GM18867 (cell line): ENCODE data around the gene KDELR3.

Experiments
- ATAC-seq: cut with Tn5 transposase; IDR thresholded peaks from one replicate; pipeline ENCODE4 v1.9.1; 2021; ENCODE audit warnings: mild to moderate bottlenecking, moderate library complexity; ENCODE audit not compliant: unreplicated experiment

The KDELR3 gene

DNA sequence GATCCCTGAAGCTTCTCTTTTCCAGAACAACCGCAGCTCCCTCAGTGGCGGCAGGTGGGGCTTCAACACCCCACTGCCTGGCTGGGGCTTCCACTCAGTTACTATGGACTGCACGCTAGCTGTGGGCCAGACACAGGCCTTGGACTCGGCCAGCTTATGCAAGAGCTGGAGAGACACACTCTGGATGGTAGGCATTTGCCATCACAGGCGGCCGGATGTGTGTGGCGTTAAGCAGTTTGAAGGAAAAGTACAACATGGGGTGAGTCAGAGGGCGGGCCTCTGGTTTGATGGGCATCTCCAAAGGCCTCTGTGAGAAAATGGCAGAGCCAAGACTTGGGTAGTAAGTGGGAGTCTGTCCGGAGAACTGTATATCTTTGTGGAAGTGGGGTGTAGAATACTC is 30.5 kb upstream of the KDELR3 start:
- ATAC-seq: no peak

DNA sequence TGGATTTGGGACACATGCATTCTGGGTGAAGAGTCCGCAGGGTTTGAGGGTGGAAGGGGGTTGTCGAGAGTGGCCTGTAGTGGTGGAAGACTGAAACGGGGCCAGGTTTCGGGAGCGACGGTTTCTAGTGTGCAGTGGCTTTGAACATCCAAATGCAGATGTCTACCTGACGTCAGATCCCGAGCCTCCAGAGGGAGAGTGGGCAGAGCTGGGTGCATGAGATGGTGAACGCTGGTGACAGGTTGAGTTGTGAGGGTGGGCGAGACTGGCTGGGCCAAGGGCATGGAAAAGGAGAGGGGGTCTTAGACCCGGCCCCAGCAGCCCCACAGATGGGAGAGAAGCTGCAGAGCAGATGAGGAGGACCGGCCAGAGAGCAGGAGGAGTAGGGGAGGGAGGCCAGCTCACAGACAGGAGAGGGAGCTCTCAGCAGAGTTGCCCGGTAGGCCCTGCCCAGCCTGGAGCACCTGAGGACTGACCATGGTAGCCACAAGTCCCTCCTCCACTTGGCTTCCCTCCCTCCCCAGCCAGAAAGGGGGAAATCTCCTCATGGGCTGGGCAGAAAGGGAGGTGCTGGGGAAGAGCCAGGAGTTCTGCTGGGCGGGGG is 27.0 kb upstream of the KDELR3 start:
- no peak for ATAC-seq

DNA sequence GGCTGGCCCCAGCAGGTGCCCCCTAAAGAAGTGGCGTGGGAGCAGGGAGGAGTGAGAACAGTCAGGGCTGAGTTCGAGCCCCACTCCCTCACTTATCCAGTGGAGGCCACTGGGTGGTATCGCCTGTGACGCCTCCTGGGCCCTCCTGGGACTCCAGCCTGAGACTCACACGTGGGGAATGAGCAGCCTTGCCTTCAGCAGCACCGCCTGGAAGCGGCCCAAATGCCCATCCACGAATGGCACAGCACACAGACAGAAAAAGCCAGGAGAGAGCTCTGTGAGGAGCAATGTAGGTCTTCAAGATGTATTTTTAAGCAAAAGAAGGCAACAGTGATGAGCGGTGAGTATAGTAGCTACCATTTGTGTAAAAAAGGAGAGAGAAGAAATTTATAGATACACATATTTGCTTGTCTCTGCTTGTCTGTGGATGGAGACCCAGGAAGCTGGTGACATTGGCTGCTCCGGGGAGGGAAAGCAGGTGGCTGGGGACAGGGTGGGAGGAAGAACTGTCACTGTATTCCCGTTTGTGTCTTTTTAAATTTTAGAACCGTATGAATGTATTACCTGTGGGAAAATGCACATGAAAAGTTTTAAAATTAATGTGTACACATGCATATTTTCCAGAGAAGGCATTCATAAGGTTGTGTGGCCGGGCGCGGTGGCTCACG is 26.1 kb upstream of the KDELR3 start:
- ATAC-seq: no peak

DNA sequence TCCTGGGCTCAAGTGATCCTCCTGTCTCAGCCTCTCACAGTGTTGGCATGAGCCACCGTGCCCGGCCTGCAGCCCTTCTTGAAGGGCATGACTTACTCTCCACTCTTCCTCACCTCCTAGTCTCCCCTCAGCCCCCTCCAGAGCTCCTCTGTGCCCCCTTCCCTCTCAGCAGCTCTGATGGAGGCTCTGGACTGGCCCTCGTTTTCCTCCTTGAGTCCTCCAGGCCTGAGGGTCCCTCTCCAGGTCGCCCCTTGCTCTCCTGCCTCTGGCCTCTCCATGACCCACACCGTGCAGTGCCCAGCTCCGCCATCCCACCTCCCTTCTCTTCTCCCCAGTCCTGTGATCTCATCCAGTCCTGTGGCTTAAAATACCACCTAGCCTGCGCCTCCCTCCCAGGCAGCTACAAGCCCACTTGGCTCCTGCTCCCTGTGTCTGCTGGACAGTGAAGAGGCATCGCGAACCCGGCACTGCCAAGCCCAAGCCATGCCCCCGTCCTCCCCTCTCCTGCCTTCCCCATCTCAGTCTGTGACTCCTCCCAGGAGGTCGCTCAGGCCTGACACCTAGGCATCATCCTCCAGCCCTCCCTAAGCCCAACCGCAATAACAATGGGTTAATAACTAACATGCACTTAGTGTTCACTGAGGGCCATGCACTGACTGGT is 24.8 kb upstream of the KDELR3 start:
- ATAC-seq: no peak

DNA sequence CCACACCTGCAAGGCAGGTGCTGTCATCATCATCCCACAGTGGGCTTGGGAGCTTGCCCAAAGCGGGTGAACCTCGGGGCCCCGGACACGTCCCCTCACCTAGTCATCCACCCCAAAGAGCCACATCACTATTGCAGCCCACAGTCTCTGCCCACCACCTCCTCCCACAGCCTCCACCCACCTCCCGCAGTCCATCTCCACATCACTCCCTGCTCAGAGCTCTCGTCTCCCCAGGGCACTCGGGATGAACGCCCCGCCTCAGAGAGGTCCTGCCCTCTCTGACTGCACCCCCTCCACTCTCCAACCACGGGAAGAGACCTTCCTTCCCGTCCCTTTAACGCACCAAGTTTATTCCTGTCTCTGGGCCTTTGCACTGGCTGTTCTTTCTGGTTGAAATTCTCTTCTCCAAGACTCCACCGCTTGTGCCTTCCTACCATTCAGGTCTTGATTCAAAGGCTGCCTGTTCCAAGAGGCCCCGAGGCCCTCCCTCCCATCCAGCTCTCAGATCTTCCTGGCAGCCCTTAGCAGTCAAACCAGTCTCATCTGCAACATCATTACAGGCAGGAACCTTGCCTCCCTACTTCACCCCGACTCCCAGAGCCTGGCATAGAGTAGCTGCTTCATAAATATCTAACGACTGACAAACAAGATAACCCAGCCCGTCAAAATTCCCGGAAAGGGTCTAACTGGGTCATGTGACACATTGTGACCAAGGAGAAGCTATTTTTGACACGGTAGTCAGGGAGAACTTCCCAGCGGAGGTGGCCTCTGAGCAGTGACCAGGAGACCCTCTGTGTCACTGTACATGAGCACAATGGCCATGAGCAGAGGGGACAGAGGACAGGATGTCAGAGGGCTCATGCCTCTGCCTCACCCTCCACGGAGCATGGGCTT is 24.0 kb upstream of the KDELR3 start:
- no peak for ATAC-seq

DNA sequence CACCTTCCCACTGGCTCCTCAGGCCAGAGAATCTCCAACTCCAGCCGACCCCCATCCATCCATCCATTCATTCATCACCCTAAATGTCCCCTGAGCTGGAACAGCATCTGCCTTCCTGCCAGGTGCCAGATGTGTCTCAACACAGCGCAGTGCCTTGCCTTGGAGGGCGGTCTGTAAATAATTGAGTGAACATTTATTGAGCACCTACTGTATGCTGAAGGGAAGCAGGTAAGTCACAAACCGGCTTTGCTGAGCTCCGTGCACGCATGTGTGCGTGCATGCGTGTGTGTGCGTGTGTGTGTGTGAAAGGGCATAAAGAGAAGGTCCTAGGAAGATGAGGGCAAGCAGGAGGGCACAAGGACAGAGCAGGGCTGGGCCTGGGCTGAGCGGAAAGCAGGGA is 23.1 kb upstream of the KDELR3 start:
- ATAC-seq: no peak

DNA sequence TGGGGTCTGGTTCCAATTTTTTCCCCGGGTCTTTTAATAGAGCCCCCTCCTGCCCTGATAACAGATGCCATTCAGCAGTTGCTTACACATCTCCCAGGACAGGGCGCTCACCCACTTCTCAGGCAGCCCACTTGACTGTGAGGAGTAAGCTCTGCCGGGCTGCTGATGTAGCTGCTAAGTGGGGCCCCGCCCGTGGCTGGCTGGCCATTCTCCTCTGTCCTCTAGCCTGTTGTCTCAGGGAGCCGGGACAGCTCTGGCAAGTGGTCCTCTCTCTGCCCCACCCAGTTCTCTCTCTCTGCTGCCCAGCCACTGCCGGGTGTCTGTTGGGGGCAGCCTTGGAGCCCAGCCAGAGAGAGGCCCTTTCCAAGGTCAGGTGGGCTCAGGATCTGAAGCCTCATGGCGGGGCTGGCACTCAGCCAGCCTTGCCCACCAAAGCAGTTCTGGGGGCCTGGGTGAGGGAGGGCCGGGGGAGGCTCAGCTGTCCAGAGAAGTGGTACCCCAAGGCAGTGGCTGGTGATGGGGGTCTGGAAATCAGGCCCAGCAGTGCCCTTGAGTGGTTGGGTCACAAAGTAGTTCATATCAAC is 21.8 kb upstream of the KDELR3 start:
- ATAC-seq: no peak

DNA sequence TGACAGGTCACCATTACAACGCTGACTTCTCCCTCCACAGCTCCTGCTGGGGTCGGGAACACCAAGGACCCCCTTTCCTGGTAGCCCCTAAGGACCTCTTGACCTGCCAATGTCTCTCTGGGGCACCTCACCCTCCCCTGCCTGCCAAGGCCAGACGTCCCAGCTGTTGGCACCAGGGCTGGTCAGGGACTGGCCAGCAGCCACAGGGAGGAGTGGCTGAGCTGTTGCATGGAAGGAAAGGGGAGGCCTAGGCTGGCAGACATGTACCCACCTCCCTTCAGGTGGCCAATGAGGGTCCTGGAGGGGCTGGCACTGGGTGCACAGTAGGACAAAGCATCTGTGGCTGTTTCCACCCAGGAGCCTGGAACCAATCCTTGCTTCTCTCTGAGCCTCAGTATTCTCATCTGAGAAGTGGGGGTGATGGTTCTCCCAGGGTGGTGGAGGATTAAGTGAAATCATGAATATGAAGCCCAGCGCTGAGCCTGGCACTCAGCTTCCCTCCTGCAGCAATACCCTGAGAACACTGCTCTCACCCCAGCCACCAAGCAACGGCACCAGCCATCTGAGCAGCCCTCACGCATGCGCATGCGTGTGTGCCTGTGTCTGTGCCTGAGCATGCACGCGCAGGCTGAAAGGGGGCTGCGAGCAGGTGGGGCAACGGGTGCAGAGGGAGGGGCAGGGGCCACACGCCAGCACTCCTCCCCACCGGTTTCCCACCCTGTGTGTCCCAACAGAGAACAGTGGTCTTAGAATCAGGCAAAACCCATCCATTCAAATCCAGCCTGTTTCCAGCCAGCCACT is 18.8 kb upstream of the KDELR3 start:
- ATAC-seq: no peak

DNA sequence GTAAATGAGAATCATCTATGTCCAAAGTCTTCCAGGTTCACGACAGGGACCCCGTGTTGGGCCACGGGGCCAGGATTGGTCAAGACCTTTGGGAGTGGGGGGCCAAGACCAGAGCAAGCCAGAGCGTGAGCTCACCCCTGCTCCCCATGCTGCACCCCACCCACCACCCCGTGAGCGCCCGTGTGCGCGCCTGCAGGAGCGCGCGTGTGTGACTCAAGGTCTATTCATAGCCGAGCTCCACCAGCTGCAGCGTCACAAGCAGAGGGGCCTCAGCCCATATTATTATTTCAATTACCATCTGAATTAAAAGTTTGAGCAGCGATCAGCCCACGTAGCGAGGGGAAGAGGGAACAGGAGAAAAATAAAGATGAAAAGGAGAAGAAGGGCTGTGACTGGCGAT is 18.1 kb upstream of the KDELR3 start:
- no peak for ATAC-seq

DNA sequence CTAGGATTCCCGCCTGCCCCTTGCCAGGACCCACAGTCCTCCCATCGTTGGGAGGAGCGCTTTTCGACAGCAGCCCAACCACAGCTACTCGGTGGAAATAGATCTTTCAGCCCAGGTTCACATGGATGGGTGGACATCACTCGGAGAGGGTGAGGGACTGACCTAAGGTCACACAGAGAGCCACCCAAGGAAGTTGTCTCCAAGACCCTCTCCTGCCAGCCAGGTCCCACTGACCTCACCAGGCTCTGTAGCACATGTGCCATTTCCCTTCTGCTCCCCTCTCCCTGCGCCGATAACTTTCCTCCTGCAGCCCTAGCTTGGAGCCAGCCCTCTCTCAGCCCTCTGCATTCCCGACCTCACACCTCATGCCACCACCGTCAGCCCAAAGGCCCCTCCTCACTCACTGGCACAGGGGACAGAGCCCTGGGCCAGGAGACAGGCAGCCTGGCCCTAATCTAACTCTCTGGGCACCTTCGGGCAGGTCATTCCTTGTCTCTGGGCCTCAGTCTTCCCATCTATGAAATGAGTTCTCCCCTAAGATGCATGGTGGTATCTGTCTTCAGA is 17.6 kb upstream of the KDELR3 start:
- ATAC-seq: no peak

DNA sequence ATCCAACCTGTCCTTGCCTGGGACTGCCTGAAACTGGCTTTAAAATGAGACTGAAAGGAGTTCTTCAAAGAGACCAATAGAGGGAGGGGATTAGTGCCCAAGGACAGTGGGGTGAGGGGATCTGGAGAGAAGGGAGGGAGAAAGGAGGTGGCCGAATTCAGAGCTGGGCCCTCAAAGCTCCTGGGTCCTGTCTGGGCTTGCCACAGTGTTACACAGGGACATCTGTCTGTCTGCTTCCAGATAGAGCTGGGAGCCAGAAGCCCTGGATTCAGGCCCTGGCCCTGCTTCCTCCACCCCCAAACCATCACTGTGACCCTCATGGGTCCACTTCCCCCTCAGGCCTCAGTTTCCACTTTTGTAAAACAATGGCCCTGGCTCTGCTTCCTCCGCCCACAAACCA is 16.5 kb upstream of the KDELR3 start:
- no peak for ATAC-seq

DNA sequence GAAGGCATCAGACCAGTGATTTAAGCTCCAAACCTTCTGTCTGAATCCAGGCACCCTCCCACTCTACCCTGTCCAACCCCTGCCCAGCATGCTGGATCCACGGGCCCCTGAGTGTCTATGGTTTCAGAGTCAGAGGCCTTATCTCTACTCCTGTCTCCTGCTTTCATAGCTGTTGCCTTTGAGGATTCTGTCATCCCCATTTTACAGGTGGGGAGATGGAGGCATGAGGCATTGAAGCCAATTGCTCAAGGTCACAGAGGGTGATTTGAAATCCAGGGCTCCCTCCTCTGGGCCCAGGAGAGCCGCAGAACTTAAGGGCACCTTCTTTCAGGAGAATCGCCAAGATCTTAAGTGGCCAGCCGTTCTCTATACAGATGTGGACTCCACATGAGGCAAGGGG is 16.0 kb upstream of the KDELR3 start:
- no peak for ATAC-seq

DNA sequence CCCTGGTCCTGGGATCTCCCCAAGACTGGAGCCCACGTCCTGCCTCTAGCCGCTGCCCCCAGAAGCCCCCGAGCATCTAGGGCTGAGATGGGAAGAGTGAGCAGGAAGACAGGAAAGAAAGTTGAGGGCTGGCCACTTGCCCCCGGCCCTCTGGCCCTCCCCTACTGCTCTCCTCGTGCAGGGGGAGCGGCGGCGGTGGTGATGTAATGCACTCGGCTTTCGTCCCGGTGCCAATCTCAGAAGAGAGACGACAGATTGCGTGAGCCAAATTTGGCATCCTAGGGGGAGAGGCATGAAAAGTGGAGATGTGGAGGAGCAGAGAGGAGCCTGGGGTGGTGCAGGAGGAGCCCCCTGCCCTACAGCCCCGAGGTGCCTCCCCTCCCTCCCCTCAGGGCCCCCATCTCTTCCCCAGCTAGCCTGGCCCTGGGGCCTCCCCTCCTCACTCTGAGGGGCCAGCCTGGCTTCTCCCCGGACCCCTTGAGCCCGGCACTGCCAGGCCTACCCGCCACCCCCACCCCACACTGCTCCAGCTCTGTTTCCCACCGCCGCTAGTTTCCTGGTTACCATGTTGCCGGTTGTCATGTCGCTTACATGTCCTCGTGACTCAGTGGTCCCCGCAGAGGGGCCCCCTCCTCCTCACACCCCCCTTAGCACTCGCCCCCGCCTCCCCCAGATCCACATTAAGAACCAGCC is 15.4 kb upstream of the KDELR3 start:
- ATAC-seq: no peak

DNA sequence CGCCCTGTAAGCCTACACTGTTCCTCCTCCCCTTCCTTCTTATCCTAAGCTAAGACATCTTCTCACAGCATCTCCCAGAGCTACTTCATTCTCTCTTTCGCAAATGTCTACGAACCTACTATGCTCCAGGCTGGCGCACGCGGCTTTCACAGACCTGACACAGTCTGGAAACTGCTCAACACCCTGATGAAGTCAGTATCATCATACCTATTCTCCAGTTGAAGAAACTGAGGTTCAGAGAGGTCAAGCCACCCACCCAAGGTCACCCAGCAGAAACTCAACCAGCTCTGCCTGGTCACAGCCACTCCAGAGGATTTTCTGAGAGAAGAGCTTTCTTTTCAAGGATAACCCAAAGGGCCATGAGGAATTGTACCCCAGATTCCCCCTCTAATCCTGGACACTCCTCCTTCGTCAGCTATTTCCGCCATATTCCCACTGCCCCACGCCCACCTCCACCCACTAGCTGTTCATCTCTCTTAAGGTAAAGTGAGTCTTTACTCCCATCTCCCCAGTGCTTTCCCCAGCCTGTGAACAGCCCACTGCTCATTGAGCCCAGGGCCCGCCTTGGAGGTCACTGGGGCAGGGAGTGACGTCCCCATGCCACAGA is 14.7 kb upstream of the KDELR3 start:
- no peak for ATAC-seq

DNA sequence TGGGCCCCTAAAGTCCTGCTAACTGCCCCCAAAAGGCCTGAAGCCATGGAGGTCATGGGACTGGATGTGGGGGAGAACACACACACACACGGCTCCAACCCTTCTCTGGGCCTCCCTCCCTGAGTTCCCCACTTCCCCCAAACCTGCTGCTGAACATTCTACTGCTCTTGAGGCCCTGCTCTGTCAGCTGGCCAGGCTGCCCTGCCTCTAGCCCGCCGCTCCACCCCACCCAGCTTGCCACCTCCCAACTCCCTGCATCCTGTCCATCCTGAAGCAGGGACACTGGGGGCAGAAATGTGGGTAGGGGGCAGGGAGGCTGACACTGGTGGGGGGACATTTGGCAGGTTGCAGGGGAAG is 13.9 kb upstream of the KDELR3 start:
- no peak for ATAC-seq

DNA sequence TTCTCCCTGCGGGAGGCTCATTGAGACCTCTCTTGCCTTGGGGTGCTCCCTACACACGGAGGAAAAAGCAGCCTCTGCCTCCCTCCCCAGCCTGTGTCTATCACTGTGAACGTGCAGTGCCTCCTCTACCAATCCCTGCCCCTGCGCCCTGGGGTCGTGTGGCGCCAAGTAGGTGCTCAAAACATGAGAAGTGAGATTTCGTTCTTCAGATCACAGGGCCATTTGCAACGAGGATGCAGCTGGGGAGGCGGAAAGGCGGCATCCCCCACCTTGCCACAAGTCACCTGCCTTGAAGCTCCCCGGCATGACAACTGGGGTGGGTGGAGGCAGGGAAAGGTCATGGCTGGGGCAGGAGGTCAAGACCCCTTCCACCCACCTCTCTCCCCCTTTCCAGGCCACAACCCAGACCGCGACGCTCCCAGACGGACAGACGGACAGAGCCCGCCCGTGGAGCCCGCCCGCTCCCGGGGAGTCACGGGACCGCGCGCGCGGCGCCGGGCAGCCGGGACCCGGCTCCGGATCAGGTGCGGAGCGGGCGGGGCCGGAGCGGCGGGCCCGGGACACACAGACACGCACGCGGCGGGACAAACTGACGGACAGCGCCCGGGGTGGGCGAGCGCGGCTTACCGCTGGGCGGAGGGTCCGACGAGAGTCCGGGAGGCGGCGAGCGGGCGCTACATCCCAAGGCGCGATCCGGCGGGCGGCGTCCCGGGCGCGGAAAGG is 13.4 kb upstream of the KDELR3 start:
- no peak for ATAC-seq

DNA sequence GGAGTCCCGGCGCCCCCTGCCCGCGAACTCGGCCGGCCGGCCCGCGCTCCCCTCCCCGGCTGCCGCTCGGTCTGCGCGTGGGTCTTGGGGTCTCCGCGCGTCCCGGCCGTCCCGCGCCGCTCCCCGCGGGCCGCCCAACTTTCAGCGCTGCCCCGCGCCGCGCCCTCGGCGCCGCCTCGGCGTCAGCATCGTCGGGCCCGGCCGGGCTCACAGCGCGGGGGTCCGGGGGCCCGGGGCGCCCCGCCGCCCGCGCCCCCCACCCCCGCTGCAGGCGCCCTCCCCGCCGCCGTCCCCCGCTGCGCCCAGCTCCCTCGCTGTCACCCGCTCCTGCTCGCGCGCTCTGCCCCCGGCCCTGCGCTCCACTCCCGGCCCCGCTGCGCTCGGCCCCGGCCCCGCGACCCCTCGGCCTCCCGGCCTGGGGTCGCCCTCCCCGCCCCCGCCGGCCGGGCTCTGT is 12.8 kb upstream of the KDELR3 start, which contains the start of gene KCNJ4:
TSS of gene KCNJ4 (minus strand) at position 124 of the 454 bp plus-strand sequence. CDS start 27,067 bp downstream, outside the sequence.
- ATAC-seq: no peak
